Cardiac septum (tissue), 1 donor: ENCODE data around the gene CDC42BPA. TPM values are rescaled to one million over a fixed set of nuclear protein-coding genes. Genes with fewer than 3 reads are reported as not detected.

ENCODE experiments used
- DNase-seq: peaks from one replicate; pipeline ENCODE4 v3.0.0-alpha.2; 2020; ENCODE audit warnings: low spot score
- intact Hi-C: fragments of 100-400 bp; cut with DNase I; formaldehyde crosslinking; loops from one replicate; pipeline ENCODE4 v1.14.0; 2022
- total RNA-seq: library from RNA; stranded (reverse); fragmentation: NEBNext Ultra II Directional; extraction: Animal tissue kit (Norgen Biotek cat#: 25700); gene quantifications from one replicate; pipeline ENCODE4 v1.2.1, GENCODE V29; 2021
- donor health status: DM: no; HTN: no; CAD: no.

Gene CDC42BPA
- total RNA-seq, 1 donor from 2014 or later = 33.5 TPM

- intact Hi-C loops = no loop called here
- DNase-seq = no peak
These were observed 216.2 kb downstream of the CDC42BPA start for GRCh38 chr1:227102056-227102455.

GRCh38 chr1:227094249-227094966, 223.9 kb downstream of the CDC42BPA start:
- intact Hi-C loops = no loop called here
- DNase-seq = no peak

- intact Hi-C loops = no loop called here
- no peak for DNase-seq
These were observed 225.0 kb downstream of the CDC42BPA start for GRCh38 chr1:227093309-227093708.

- intact Hi-C loops = no loop called here
- DNase-seq = no peak
These were observed 226.2 kb downstream of the CDC42BPA start for GRCh38 chr1:227092069-227092468.

GRCh38 chr1:227086636-227087035, 231.7 kb downstream of the CDC42BPA start:
- intact Hi-C loops = no loop called here
- DNase-seq = no peak

- no peak for DNase-seq
- intact Hi-C loops = no loop called here
These were observed 235.1 kb downstream of the CDC42BPA start for GRCh38 chr1:227082999-227083746.

- DNase-seq = no peak
- intact Hi-C loops = no loop called here
These were observed 240.5 kb downstream of the CDC42BPA start for GRCh38 chr1:227077783-227078182.

- DNase-seq = no peak
- intact Hi-C loops = no loop called here
These were observed 244.5 kb downstream of the CDC42BPA start for GRCh38 chr1:227073786-227074185.

GRCh38 chr1:227072991-227073390, 245.3 kb downstream of the CDC42BPA start:
- no peak for DNase-seq
- intact Hi-C loops = no loop called here

GRCh38 chr1:227071895-227072587, 246.3 kb downstream of the CDC42BPA start:
- intact Hi-C loops = no loop called here
- DNase-seq = no peak

- intact Hi-C loops = no loop called here
- no peak for DNase-seq
These were observed 247.5 kb downstream of the CDC42BPA start for GRCh38 chr1:227070638-227071285.

- no peak for DNase-seq
- intact Hi-C loops = no loop called here
These were observed 248.8 kb downstream of the CDC42BPA start for GRCh38 chr1:227069490-227069889.

GRCh38 chr1:227068883-227069282, 249.4 kb downstream of the CDC42BPA start:
- no peak for DNase-seq
- intact Hi-C loops = no loop called here

GRCh38 chr1:227066999-227067398, 251.3 kb downstream of the CDC42BPA start:
- intact Hi-C loops = no loop called here
- no peak for DNase-seq

- DNase-seq = no peak
- intact Hi-C loops = no loop called here
These were observed 253.0 kb downstream of the CDC42BPA start for GRCh38 chr1:227065311-227065710.

GRCh38 chr1:227062306-227062705, 256.0 kb downstream of the CDC42BPA start:
- intact Hi-C loops = no loop called here
- no peak for DNase-seq

- no peak for DNase-seq
- intact Hi-C loops = no loop called here
These were observed 259.2 kb downstream of the CDC42BPA start for GRCh38 chr1:227059076-227059475.

GRCh38 chr1:227058321-227058751, 260.0 kb downstream of the CDC42BPA start:
- intact Hi-C loops = no loop called here
- DNase-seq = no peak

GRCh38 chr1:227049253-227049652, 269.0 kb downstream of the CDC42BPA start:
- intact Hi-C loops = no loop called here
- DNase-seq = no peak

- intact Hi-C loops = no loop called here
- no peak for DNase-seq
These were observed 274.5 kb downstream of the CDC42BPA start for GRCh38 chr1:227043755-227044154.
